ENCODE results near the gene EPHA3.

DNA sequence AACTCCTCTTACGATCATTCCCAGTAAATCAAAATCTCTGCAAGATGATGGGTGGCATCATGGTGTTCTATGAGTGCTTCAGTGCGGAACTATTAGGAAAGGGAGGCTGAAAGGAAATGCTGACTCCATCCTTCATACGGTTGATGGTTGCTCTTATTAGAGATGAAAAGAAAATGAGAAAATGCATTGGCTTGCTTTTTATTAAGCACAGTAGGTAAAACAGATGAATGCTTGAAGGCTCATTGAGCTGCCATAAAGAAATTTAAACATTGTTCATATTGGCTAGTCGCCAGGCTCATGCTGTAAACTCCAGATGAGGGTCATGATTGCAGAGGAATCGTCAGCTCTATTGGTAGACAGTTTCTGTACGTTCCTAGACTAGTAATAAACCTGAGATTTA lies 115.8 kb downstream of the EPHA3 start:
- TF ChIP-seq TAF1 (IDR thresholded peaks at IDR 0.05; ENCODE audit: borderline replicate concordance, low read depth, low read length) (no peak), POLR2A (IDR thresholded peaks at IDR 0.05; ENCODE audit: low read depth, low read length) (no peak)
